Esophagus squamous epithelium (tissue), 5 donors: ENCODE measurements around the gene AIG1. TPM values are rescaled to one million over a fixed set of nuclear protein-coding genes. Genes with fewer than 3 reads are reported as not detected.

ENCODE experiments used
- DNase-seq: peaks from one replicate; lab custom pipeline; 2025; lab: John Stamatoyannopoulos, UW
- H3K27ac ChIP-seq, 4 donors: fragments of 200-600 bp; sonication (generic); one replicate each; pipeline ENCODE4 v1.5.1; 2016 to 2019; ENCODE audit warnings: mild to moderate bottlenecking in 1 of 4
- H3K27me3 ChIP-seq, 4 donors: fragments of 200-600 bp; sonication (generic); 1 replicate in 3 of 4; 2 replicates in 1 of 4; pipeline versions ENCODE4 v1.5.1 to v1.6.0; 2017 to 2021; ENCODE audit warnings: antibody characterized with exemption in 1 of 4
- H3K36me3 ChIP-seq, 3 donors: fragments of 200-600 bp; sonication (generic); one replicate each; pipeline ENCODE4 v1.5.1; 2016 to 2019
- H3K4me1 ChIP-seq, 3 donors: fragments of 200-600 bp; sonication (generic); one replicate each; pipeline ENCODE4 v1.5.1; 2017 to 2019
- H3K4me3 ChIP-seq, 4 donors: fragments of 200-600 bp; sonication (generic); 1 replicate in 3 of 4; 2 replicates in 1 of 4; pipeline ENCODE4 v1.5.1; 2016 to 2019; ENCODE audit warnings: mild to moderate bottlenecking in 2 of 4, moderate library complexity in 1 of 4
- H3K9me3 ChIP-seq, 3 donors: fragments of 200-600 bp; sonication (generic); one replicate each; pipeline ENCODE4 v1.5.1; 2016 to 2019
- CTCF ChIP-seq, 6 experiments: fragments of 450-650 bp in 4 of 6; fragments of 200-600 bp in 2 of 6; sonication (generic) in 2 of 6; IDR thresholded peaks; one replicate each; pipeline ENCODE4 v1.5.1; 2016 to 2019; ENCODE audit warnings: antibody characterized with exemption in 6 of 6, mild to moderate bottlenecking in 4 of 6, moderate library complexity in 4 of 6
- POLR2A ChIP-seq, 4 donors: fragments of 450-650 bp; IDR thresholded peaks; one replicate each; pipeline ENCODE4 v1.6.1; 2017; ENCODE audit warnings: antibody characterized with exemption in 4 of 4, mild to moderate bottlenecking in 4 of 4, moderate library complexity in 3 of 4
- WGBS, 2 donors: methylation state at CpG; one replicate each; pipeline ENCODE4 v1.1.5; 2018; 5-methylcytosine and 5-hydroxymethylcytosine counted together
- intact Hi-C: fragments of 100-400 bp; cut with DNase I; formaldehyde crosslinking; loops from one replicate; pipeline ENCODE4 v1.15.0; 2022
- total RNA-seq, 4 donors: library from RNA; depleted of rRNA; stranded (reverse); fragments of >200 nt; gene quantifications; one replicate each; pipeline ENCODE4 v1.1.0, GENCODE V29; 2016
- donor health status: DM: yes; HTN: yes; CAD: no.

AIG1 gene
- total RNA-seq, 4 donors from 2014 or later: 29.1 to 30.5 (median 29.9) TPM

DNA sequence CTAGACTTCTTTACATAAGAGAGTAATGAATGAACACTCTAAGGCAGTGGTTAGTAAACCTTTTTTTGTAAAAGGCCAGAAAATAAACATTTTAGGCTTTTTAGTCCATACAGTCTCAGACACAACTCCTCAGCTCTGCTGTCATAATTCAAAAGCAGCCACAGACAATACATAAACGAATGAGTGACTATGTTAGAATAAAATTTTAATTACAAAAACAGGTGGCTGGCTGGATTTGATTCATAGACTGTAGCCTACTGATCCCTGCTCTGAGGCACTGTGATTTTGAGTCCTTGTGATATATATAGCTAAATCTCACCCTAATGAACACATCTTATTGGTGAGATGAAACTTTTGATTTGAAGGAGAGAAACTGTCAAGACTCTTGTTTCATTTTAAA is 155.1 kb downstream of the AIG1 start:
- TF ChIP-seq CTCF (IDR thresholded peaks at IDR 0.05) (no peak), POLR2A (IDR thresholded peaks at IDR 0.05) (no peak)
- no peak overlapping the region for H3K4me3 ChIP-seq
- no peaks in the 10 kb centered on the region for H3K27me3 ChIP-seq
- 25 to 44% methylated on average over 1 of the region's 1 CpG for WGBS, 2 donors
- H3K27ac ChIP-seq: no peak overlapping the region
- intact Hi-C loops: no loop called here
- DNase-seq: no peak
- no peaks in the 10 kb centered on the region for H3K36me3 ChIP-seq
- H3K4me1 ChIP-seq: no peaks in the 10 kb centered on the region
- no peaks in the 10 kb centered on the region for H3K9me3 ChIP-seq

DNA sequence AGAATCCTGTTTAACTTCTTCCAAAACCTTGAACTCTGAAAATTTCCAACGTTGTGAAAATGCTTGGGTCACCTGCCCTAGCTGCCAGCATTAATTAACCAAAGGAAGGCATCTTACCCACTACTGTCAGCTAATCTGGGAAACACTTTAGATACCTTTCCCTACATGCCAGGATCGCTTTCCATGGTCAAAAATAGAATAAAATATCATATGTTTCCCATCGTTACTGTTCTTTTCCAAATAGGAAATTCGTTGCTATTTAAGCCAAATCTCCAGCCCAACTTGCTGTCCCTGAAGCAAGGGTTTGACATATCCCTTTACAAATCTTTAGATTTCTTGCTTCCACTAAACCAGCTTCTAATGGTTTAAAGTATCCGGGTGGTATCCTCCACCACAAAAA is 157.5 kb downstream of the AIG1 start:
- no peak overlapping the region for H3K4me3 ChIP-seq
- 80 to 84% methylated on average over 5 of the region's 5 CpGs for WGBS, 2 donors

DNA sequence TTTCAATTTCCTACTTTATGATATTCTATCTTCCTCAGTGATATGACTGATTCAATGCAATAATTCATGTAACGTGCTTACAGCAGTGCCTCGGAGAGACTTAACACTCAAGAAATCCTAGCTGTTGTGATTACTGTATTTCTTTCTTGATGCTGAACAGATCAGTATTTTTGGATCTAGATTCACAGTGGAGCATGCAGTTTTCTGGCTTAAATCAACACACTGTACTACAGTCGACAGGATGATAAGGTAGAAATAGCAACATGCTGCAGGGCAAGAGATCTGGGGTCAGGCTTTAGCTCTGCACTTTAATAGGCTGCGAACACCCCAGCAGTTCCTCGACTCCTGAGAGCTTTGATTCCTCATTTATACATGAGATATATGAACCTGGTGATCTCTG is 161.0 kb downstream of the AIG1 start:
- peaks cover 0 to 24% (median 0%) of the 10 kb centered on the region in 3 donors for H3K4me1 ChIP-seq
- no peaks in the 10 kb centered on the region for H3K27me3 ChIP-seq
- WGBS, 2 donors: 70 to 82% methylated on average over 5 of the region's 5 CpGs
- no peaks in the 10 kb centered on the region for H3K9me3 ChIP-seq
- intact Hi-C loops: no loop called here
- no peaks in the 10 kb centered on the region for H3K36me3 ChIP-seq
- peak overlapping the region in 3 of 4 donors; percentile 26 to 62 (median 39) for H3K27ac ChIP-seq
- TF ChIP-seq CTCF (IDR thresholded peaks at IDR 0.05) (no peak), POLR2A (IDR thresholded peaks at IDR 0.05) (no peak)
- H3K4me3 ChIP-seq: no peak overlapping the region
- no peak for DNase-seq

More for the DNA sequence above, 157.5 kb downstream of the AIG1 start:
- Histone ChIP-seq H3K36me3 (no peaks in the 10 kb centered on the region), H3K27ac (no peak overlapping the region), H3K27me3 (no peaks in the 10 kb centered on the region), H3K4me1 (peaks cover 0 to 7% (median 0%) of the 10 kb centered on the region in 3 donors), H3K9me3 (no peaks in the 10 kb centered on the region)
- intact Hi-C loops: no loop called here
- DNase-seq: no peak
- TF ChIP-seq POLR2A (IDR thresholded peaks at IDR 0.05): no peak
- TF ChIP-seq CTCF (IDR thresholded peaks at IDR 0.05): no peak

DNA sequence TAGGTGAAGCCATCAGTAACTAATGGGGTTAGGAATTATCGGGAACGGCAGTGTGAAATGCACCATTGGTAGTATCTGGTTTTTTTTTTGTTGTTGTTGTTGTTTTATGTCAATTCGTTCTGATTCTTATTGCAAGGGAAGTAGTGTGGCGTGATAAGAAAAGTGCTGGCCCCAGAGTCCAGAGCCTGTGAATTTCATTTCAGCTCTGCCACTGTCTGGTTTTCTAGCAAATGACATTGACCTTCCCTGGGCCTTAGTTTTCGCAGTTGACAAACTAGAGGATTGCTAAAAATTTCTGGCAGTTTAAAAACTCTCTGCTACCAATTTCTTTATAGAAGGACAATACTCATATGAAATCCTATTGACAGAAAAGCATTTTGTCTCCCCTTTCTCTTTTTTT is 161.6 kb downstream of the AIG1 start:
- 41 to 84% methylated on average over 5 of the region's 5 CpGs for WGBS, 2 donors
- no peak overlapping the region for H3K4me3 ChIP-seq

DNA sequence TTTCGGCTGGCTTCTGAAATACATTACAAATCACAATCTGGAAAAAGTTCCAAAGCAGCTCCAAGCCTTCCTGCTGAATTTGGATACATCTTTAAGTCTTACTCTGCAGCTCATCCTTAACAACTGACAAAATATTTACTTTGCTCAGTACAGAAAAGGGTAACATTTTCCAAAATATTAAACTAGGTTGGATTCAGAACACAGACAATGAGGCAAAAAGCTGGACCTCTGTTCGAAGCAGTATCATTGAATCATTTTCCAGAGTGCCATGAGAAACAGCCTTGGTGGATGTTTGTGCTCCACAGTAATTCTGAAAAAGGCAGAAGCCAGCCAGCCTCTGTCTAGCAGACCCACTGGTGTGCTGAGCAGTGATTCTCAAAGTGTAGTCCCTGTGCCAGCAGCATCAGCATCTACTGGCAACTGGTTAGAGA is 162.1 kb downstream of the AIG1 start:
- peak overlapping the region in 3 of 4 donors; percentile 26 to 62 (median 39) for H3K27ac ChIP-seq
- WGBS, 2 donors: 62 to 63% methylated on average over 2 of the region's 2 CpGs
- intact Hi-C loops: no loop called here
- TF ChIP-seq CTCF (IDR thresholded peaks at IDR 0.05): no peak
- TF ChIP-seq POLR2A (IDR thresholded peaks at IDR 0.05): no peak
- H3K9me3 ChIP-seq: no peaks in the 10 kb centered on the region
- H3K4me1 ChIP-seq: peaks cover 0 to 24% (median 0%) of the 10 kb centered on the region in 3 donors
- H3K27me3 ChIP-seq: no peaks in the 10 kb centered on the region
- no peak for DNase-seq
- no peaks in the 10 kb centered on the region for H3K36me3 ChIP-seq
- H3K4me3 ChIP-seq: no peak overlapping the region

More for the DNA sequence above, 161.6 kb downstream of the AIG1 start:
- no peaks in the 10 kb centered on the region for H3K36me3 ChIP-seq
- H3K27ac ChIP-seq: peak overlapping the region in 3 of 4 donors; percentile 26 to 62 (median 39)
- no peak for DNase-seq
- no peaks in the 10 kb centered on the region for H3K9me3 ChIP-seq
- no peak for TF ChIP-seq CTCF (IDR thresholded peaks at IDR 0.05)
- H3K27me3 ChIP-seq: no peaks in the 10 kb centered on the region
- H3K4me1 ChIP-seq: peaks cover 0 to 24% (median 0%) of the 10 kb centered on the region in 3 donors
- intact Hi-C loops: no loop called here
